GM12865 (cell line): ENCODE results near the gene MESD.
A peak's percentile ranks its signal among the peaks of the same experiment; 100 is the strongest.

ENCODE experiments used
- DNase-seq: peaks from one replicate; pipeline ENCODE4 v3.0.0; 2010; ENCODE audit warnings: low read depth
- H3K4me3 ChIP-seq: 2 replicates; pipeline ENCODE4 v1.5.1; 2011; ENCODE audit warnings: mild to moderate bottlenecking, low read depth, low read length, control low read depth
- TF ChIP-seq, protein P1 (sequence below): IDR thresholded peaks from 2 replicates; pipeline ENCODE4 v1.5.1; 2011; ENCODE audit warnings: low read length, control low read depth, low read depth, inconsistent platforms; ENCODE audit not compliant: insufficient read depth; ENCODE audit errors: missing control alignments

MESD gene

DNA sequence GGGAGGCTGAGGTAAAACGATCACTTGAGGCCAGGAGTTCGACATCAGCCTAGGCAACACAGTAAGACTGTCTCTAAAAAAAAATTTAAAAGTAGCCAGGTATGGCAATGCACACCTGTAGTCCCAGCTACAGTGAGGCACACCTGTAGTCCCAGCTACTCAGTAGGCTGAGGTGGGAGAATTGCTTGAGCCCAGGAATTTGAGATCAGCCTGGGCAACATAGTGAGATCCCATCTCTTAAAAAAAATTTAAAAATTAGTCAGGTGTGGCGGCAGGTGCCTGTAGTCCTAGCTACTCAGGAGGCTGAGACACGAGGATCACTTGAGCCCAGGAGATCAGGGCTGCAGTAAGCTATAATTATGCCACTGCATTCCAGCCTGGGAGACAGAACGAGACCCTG is 6.8 kb downstream of the MESD start:
- no peak overlapping the region for H3K4me3 ChIP-seq
- no peak for DNase-seq
- TF ChIP-seq, protein P1, sequence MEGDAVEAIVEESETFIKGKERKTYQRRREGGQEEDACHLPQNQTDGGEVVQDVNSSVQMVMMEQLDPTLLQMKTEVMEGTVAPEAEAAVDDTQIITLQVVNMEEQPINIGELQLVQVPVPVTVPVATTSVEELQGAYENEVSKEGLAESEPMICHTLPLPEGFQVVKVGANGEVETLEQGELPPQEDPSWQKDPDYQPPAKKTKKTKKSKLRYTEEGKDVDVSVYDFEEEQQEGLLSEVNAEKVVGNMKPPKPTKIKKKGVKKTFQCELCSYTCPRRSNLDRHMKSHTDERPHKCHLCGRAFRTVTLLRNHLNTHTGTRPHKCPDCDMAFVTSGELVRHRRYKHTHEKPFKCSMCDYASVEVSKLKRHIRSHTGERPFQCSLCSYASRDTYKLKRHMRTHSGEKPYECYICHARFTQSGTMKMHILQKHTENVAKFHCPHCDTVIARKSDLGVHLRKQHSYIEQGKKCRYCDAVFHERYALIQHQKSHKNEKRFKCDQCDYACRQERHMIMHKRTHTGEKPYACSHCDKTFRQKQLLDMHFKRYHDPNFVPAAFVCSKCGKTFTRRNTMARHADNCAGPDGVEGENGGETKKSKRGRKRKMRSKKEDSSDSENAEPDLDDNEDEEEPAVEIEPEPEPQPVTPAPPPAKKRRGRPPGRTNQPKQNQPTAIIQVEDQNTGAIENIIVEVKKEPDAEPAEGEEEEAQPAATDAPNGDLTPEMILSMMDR: no peak

DNA sequence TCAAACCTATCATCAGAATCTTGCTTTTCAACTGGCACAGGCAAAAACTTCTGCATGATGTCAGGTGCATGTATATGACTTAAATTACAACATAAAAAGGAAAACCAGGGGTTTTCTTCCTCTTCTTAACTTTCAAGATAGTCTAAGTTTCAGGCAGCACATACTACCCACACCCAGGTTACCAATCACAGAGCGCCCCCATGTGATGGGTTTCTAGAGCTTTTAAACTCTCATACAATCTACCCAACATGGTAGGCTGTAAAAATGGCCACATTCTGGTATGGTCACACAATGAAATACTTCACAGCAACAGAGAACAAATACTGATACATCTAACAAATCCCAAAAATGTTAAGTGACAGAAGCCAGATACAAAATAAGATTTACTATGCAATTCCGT is 7.4 kb downstream of the MESD start:
- no peak overlapping the region for H3K4me3 ChIP-seq
- TF ChIP-seq, protein P1: peak; percentile 57
- peak; percentile 77 for DNase-seq

DNA sequence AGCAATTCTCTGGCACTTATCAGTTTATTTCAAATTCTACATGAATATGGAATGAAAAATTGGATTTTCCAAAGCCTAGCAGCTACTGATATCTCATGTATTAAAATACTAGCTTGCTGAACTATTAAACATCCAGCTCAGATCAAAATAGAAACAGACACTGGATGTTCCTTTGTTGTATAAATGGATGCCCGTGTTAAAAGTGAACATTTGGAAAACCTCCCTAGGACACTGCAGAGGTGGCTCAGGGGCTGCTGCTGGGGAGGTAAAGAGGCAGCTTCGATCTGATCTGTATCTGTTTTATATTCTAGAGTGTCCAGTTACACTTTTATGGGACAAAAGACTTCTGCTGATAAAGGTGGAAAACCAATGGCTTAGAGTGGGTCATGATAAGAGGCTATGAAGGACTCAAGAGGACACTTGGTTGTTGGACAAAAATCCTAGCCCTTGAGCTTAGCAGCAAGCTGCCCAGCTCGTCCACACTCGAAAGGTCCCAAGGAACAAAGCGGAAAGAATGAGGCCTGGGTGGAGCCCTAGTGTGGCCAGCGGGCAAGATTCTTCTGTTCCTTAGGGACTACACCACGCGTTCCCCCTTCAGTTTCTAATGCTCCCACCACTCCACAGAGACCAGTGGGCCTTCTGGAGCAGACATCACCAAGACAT is 9.9 kb downstream of the MESD start:
- no peak for DNase-seq
- TF ChIP-seq, protein P1: no peak
- no peak overlapping the region for H3K4me3 ChIP-seq

DNA sequence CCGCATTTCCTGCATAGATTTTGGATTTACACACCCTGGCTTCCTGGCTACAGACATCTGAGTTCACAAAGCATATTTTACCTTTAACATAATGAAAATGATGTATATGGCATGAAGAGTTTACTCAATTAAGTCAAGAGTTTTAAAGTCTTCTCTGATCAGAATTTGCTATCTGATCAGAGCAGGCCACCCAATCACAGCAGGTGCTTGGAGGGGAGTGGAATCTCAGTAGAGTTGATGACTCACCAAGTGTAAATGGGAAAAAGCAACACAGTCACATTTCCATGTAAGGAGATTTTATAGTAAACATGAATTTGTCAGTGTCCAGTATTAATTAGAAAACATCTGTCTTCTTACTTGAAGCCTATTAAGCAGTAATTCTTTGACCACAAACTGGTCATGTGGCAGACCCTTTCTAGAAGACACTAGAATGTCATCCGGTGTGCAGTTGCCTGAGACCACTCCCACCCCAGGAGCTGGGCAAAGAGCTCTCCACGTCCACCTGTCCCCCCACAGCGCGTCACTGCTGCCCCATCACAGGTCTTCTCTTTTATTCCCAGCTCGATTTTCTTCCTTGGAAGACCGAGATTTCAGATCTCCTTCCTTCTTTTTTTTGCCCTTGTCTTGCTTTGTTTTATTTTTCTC is 10.8 kb downstream of the MESD start:
- DNase-seq: no peak
- TF ChIP-seq, protein P1: no peak
- H3K4me3 ChIP-seq: no peak overlapping the region

DNA sequence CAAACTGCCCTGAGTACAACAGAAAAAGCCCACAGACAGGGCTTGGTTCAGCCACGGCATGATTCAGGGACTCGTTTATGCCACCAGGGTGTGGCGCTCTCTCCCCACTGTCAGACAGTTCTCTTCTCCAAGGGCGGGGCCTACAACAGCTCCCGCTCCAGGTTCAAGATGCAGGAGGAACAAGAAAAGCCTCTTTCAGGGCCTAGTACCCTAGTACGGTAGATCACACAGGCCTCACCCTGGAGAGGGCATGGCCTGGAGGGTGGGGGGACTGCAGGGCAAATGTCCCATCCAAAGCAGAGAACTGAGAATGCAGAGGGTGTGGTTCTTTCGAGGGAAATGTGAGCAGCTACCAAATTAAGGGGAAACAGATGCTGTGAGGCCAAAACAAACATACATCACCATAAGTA is 12.0 kb downstream of the MESD start:
- H3K4me3 ChIP-seq: no peak overlapping the region
- TF ChIP-seq, protein P1: peak; percentile 35
- peak; percentile 36 for DNase-seq

DNA sequence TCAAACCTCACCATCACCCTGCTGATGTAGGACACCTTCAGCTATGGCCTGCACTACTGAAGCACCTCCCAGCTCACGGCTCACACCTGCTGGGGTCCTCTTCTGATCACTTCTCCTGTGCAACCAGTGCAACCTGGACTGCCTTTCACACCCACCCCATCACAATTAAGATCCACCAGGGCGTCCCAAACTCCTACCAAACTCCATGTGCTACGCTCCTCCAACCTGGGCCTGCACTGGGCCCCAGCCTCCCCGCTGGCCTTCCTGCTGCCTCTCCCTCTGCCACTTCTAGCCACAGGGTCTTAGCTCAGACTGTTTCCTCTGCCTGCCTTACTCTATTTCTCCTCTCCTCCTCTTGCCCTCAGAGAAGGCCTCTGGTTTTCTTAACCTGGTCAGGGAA is 12.8 kb downstream of the MESD start:
- H3K4me3 ChIP-seq: no peak overlapping the region
- TF ChIP-seq, protein P1: no peak
- DNase-seq: no peak
